HEK293 (cell line): Measurements from ENCODE around the gene ELAVL1.

Experiments used
- ATF2 ChIP-seq: fragments of 450-650 bp; formaldehyde crosslinking; IDR thresholded peaks from 2 replicates; pipeline ENCODE4 v1.5.1; 2016; ENCODE audit warnings: missing biosample characterization, missing genetic modification characterization, low read depth
- CTCF ChIP-seq: fragments of 450-650 bp; formaldehyde crosslinking; IDR thresholded peaks from 2 replicates; pipeline ENCODE4 v1.5.1; 2016; ENCODE audit warnings: missing biosample characterization, missing genetic modification characterization
- GLI2 ChIP-seq: fragments of 450-650 bp; formaldehyde crosslinking; IDR thresholded peaks from 2 replicates; pipeline ENCODE4; 2017; ENCODE audit warnings: missing biosample characterization, missing genetic modification characterization, low read depth, borderline replicate concordance
- HOXA7 ChIP-seq: sonication (generic); formaldehyde crosslinking; IDR thresholded peaks from 2 replicates; pipeline ENCODE4 v1.8.1; 2022; ENCODE audit warnings: missing genetic modification reagents, borderline replicate concordance
- ZBTB7A ChIP-seq: fragments of 450-650 bp; formaldehyde crosslinking; IDR thresholded peaks from 2 replicates; pipeline ENCODE4 v1.5.1; 2016; ENCODE audit warnings: low read depth, missing biosample characterization, missing genetic modification characterization
- ZNF146 ChIP-seq: fragments of 450-650 bp; formaldehyde crosslinking; IDR thresholded peaks from 2 replicates; pipeline ENCODE4 v1.5.1; 2016; ENCODE audit warnings: missing biosample characterization, missing genetic modification characterization
- ZNF214 ChIP-seq: fragments of 450-650 bp; formaldehyde crosslinking; IDR thresholded peaks from 2 replicates; pipeline ENCODE4 v1.5.1; 2017; ENCODE audit warnings: missing biosample characterization, mild to moderate bottlenecking, missing genetic modification characterization, borderline replicate concordance
- ZNF266 ChIP-seq: fragments of 450-650 bp; formaldehyde crosslinking; IDR thresholded peaks from 2 replicates; pipeline ENCODE4 v1.5.1; 2016; ENCODE audit warnings: missing biosample characterization, missing genetic modification characterization, low read depth
- ZNF302 ChIP-seq: fragments of 450-650 bp; formaldehyde crosslinking; IDR thresholded peaks from 2 replicates; pipeline ENCODE4 v1.5.1; 2016; ENCODE audit warnings: missing biosample characterization, missing genetic modification characterization, low read depth
- ZNF692 ChIP-seq: fragments of 450-650 bp; formaldehyde crosslinking; IDR thresholded peaks from 2 replicates; pipeline ENCODE4 v1.5.1; 2016; ENCODE audit warnings: missing biosample characterization, missing genetic modification characterization

- TF ChIP-seq ZBTB7A (no peak), CTCF (tag by site-specific recombination) (no peak), ZNF214 (no peak), HOXA7 (no peak), ZNF266 (no peak), GLI2 (tag by site-specific recombination) (no peak), ZNF146 (tag by site-specific recombination) (no peak), ATF2 (no peak), ZNF302 (tag by site-specific recombination) (no peak), ZNF692 (tag by site-specific recombination) (no peak)
Observed at GRCh38 chr19:7968796-7969554, 36.5 kb downstream of the ELAVL1 start.
